RWPE2 (cell line): ENCODE data around the gene DNAI1.

ENCODE experiments used
- ATAC-seq: fragments of 200-7000 bp; cut with Tn5 transposase; 3 replicates; pipeline ENCODE4 v1.9.1; 2021; ENCODE audit warnings: low read depth
- DNase-seq: peaks from one replicate; pipeline ENCODE4 v3.0.0-alpha.2; 2020; ENCODE audit warnings: low spot score
- H3K27ac ChIP-seq: fragments of 450-650 bp; 2 replicates; pipeline ENCODE4 v1.5.1; 2017; ENCODE audit warnings: mild to moderate bottlenecking; ENCODE audit not compliant: poor library complexity, severe bottlenecking
- H3K27me3 ChIP-seq: fragments of 250-450 bp; sonication (Bioruptor Pico); 2 replicates; pipeline ENCODE4 v1.5.1; 2021; ENCODE audit warnings: mild to moderate bottlenecking, moderate library complexity; ENCODE audit not compliant: insufficient read depth, poor library complexity, severe bottlenecking
- H3K36me3 ChIP-seq: fragments of 250-450 bp; sonication (Bioruptor Pico); 2 replicates; pipeline ENCODE4 v1.5.1; 2020; ENCODE audit warnings: low read depth, mild to moderate bottlenecking, moderate library complexity
- H3K4me1 ChIP-seq: fragments of 250-450 bp; sonication (Bioruptor Pico); 2 replicates; pipeline ENCODE4 v1.5.1; 2021; ENCODE audit warnings: mild to moderate bottlenecking, moderate library complexity; ENCODE audit not compliant: insufficient read depth, poor library complexity, severe bottlenecking
- H3K4me3 ChIP-seq: fragments of 250-450 bp; sonication (Bioruptor Pico); 2 replicates; pipeline ENCODE4 v1.5.1; 2021; ENCODE audit warnings: mild to moderate bottlenecking, moderate library complexity; ENCODE audit not compliant: severe bottlenecking
- H3K9me3 ChIP-seq: fragments of 250-450 bp; sonication (Bioruptor Pico); 2 replicates; pipeline ENCODE4 v1.5.1; 2021; ENCODE audit warnings: mild to moderate bottlenecking, moderate library complexity; ENCODE audit not compliant: severe bottlenecking
- CTCF ChIP-seq: fragments of 450-650 bp; IDR thresholded peaks from one replicate; pipeline ENCODE4 v1.5.1; 2017; ENCODE audit warnings: mild to moderate bottlenecking, moderate library complexity; ENCODE audit not compliant: poor library complexity, severe bottlenecking

Gene DNAI1

GRCh38 chr9:34550681-34551270 lies 92.2 kb downstream of the DNAI1 start:
- no peak overlapping the region for H3K27ac ChIP-seq
- H3K4me1 ChIP-seq = no peaks in the 10 kb centered on the region
- H3K36me3 ChIP-seq = no peaks in the 10 kb centered on the region
- no peaks in the 10 kb centered on the region for H3K27me3 ChIP-seq
- H3K9me3 ChIP-seq = no peaks in the 10 kb centered on the region
- no peak for TF ChIP-seq CTCF
- ATAC-seq (no peak), DNase-seq (no peak)
- no peak overlapping the region for H3K4me3 ChIP-seq

DNA sequence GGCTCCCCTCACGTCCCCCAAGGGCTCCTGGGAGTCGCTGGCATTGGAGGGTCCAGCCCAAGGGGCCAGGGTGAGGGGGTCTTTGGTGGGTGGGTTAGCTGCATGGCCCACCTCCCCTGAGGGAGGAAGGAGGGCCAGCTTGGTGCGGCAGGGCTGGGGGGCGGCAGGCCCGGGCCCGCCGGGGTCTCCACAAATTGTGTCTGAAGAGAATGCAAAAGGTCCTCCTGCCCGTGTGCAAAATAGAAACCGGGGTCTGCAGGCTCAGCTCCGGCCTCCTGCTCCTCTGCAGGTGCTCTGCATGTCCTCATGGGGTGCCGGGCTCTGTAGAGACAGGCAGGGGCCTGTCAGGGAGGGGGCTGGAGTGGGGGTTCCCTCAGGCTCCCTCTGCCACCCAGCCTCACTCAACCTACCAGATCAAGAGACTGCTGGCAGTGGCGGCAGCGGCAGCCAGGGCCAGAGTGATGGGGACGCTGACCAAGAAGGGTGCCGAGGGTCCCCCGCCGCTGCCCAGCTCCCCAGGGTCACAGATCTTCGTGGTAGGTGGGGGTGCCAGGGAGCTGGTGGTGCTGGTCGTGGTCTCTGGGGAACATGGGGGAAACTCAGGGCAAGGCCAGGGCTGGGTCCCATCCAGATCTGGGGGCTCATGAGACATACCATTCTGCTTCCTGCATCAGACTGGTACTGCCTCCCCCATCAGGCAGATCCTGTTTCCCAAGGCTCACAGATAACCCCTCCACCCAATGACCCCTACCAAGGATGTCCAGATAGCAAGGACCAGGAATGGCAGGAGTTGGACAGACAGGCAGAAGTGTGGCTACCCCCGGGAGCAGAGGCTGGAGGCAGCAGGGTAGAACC lies 93.4 kb downstream of the DNAI1 start:
- Histone ChIP-seq H3K9me3 (no peaks in the 10 kb centered on the region), H3K27me3 (no peaks in the 10 kb centered on the region), H3K4me3 (no peak overlapping the region), H3K27ac (no peak overlapping the region), H3K36me3 (no peaks in the 10 kb centered on the region), H3K4me1 (no peaks in the 10 kb centered on the region)
- DNase-seq (peak; percentile 44), ATAC-seq (no peak)
- TF ChIP-seq CTCF = no peak

DNA sequence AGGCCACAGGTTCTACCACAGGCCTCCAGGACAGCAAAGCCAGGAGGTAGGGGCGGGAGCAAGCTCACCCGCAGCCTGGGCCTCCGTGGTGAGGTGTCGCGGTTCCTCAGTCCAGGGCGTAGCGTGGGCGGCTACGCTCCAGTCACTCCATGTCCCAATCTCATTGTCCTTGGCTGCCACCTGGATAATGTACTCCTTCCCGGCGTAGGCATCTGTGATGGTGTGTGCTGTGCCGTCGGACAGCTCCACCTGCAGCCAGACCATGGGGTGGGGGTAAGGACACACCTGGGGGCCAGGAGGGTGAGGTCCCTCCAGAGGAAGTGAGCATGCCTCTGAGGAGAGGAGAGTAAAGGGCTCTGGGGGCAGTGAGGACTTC lies 94.0 kb downstream of the DNAI1 start:
- Histone ChIP-seq H3K4me1 (no peaks in the 10 kb centered on the region), H3K9me3 (no peaks in the 10 kb centered on the region), H3K36me3 (no peaks in the 10 kb centered on the region), H3K27me3 (no peaks in the 10 kb centered on the region), H3K27ac (no peak overlapping the region), H3K4me3 (no peak overlapping the region)
- TF ChIP-seq CTCF = no peak
- DNase-seq (peak; percentile 41), ATAC-seq (no peak)

DNA sequence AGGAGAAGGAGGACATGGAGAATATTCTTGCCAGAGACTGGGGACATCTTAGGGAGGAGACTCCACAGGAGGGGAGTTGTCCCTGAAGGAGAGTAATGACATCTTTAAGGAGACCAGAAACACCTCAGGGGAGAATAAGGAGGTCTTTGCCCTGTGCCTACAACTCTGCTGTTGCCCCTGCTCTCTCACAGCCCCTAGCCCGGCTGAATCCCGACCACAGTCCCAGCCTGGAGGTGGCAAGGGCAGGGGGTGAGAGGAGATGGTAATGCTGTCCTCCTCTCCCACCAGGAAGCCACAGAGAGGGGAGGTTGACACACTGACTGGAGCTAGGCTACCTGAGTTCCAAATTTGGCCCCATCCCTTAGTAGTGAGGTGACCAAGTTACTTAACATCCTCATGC lies 94.4 kb downstream of the DNAI1 start:
- H3K27me3 ChIP-seq = no peaks in the 10 kb centered on the region
- no peak for TF ChIP-seq CTCF
- H3K9me3 ChIP-seq = no peaks in the 10 kb centered on the region
- no peak overlapping the region for H3K27ac ChIP-seq
- H3K4me1 ChIP-seq = no peaks in the 10 kb centered on the region
- DNase-seq (no peak), ATAC-seq (no peak)
- no peak overlapping the region for H3K4me3 ChIP-seq
- H3K36me3 ChIP-seq = no peaks in the 10 kb centered on the region

- no peaks in the 10 kb centered on the region for H3K4me1 ChIP-seq
- no peaks in the 10 kb centered on the region for H3K36me3 ChIP-seq
- peak; percentile 46 for DNase-seq
- no peak for TF ChIP-seq CTCF
- no peaks in the 10 kb centered on the region for H3K9me3 ChIP-seq
- H3K27me3 ChIP-seq = no peaks in the 10 kb centered on the region
- H3K27ac ChIP-seq = no peak overlapping the region
- no peak for ATAC-seq
- no peak overlapping the region for H3K4me3 ChIP-seq
Observed at GRCh38 chr9:34553511-34554021, 95.0 kb downstream of the DNAI1 start.
